HG02885 (cell line): Measurements from ENCODE around the gene BICD2.
"Not testable (repeated sequence)": the region's sequence is repeated elsewhere in the genome, so short reads cannot be mapped to it uniquely, and the experiment has no call there.

Source experiments
- ATAC-seq: cut with Tn5 transposase; IDR thresholded peaks from one replicate; pipeline ENCODE4 v1.9.1; 2021; ENCODE audit warnings: mild to moderate bottlenecking; ENCODE audit not compliant: unreplicated experiment, poor library complexity

The BICD2 gene

DNA sequence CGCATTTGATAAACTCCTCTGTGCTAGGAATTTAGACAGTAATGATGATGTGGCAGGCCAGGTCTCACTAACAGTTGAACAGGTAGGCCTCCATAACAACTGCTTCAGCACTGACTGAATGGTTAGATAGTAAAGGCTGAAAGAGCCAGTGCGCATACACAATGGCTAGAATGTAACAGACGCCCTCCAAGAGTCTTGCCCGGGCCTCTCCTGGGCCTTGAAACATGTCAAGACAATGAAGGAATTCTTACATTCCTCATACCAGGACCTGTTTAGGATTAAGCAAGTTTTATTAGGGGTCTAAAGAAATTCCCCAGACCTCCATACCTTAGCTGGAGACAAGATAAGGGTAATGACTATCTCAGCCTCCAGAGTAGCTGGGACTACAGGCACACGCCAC lies 6.7 kb upstream of the BICD2 start:
- no peak for ATAC-seq

DNA sequence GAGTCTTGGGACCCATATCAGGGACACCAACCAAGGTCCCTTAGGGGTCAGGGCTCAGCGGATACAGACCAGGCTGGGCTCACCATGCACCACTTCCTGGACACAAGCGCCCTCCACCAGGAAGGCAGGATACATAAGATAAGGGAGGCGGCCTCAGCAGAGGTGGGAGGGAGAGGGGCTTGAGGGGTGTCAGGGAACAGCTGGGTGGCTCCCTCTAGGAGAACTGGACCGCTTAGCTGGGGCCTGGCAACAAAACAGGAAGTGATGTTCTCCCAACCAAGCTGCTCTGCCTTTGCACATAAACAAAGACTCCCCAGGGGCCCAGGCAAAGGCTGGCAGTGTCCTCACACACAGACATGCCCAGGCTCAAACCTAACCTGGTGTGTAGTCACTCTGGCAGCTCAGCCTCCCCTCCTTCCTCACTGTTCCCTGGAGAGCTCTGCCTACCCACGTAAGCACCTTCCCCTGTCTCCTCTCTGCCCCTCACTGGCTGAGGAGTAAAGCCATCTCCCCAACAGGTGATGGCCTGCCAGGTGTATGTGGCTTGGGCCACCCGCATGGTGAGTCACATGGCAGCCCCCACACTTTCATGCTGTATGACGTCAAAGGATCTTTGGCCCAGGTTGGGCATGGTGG lies 5.8 kb upstream of the BICD2 start:
- no peak for ATAC-seq

DNA sequence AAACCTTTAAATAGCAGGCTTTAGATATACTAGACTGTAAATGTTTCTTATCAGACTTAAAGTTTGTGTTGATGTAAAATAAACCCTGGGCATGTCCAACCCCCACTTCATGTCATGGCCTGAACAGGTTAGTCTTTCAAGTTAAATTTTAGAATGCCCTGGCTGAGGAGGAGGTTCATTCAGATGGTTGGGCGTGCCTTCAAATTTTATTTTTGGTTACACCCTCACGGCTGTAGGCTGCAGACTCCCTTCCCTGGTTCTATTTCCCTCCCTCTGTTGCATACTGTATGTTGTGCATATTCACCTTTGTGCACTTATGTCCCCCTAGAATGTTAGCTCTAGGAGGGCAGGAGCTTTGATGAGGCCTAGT lies 5.3 kb upstream of the BICD2 start:
- ATAC-seq = no peak

DNA sequence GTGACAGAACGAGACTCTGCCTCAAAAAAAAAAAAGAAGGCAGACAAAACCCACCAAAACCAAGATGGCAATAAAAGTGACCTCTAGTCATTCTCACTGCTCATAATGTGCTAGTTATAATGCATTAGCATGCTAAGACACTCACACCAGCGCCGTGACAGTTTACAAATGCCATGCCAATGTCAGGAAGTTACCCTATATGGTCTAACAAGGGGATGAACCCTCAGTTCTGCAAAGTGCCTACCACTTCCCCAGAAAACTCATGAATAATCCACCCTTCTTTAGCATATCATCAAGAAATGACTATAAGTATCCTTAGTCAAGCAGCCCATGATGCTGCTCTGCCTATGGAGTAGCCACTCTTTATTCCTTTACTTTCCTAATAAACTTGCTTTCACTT lies 4.7 kb upstream of the BICD2 start:
- no peak for ATAC-seq

DNA sequence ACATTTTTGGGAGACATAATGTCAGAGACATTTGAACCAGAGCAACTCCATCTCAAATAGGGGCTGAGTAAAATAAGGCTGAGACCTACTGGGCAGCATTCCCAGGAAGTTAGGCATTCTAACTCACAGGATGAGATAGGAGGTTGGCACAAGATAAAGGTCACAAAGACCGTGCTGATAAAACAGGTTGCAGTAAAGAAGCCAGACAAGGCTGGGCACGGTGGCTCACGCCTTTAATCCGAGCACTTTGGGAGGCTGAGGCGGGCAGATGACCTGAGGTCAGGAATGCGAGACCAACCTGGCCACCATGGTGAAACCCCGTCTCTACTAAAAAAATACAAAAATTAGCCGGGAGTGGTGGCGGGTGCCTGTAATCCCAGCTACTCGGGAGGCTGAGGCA lies 4.2 kb upstream of the BICD2 start:
- ATAC-seq = not testable (repeated sequence)

DNA sequence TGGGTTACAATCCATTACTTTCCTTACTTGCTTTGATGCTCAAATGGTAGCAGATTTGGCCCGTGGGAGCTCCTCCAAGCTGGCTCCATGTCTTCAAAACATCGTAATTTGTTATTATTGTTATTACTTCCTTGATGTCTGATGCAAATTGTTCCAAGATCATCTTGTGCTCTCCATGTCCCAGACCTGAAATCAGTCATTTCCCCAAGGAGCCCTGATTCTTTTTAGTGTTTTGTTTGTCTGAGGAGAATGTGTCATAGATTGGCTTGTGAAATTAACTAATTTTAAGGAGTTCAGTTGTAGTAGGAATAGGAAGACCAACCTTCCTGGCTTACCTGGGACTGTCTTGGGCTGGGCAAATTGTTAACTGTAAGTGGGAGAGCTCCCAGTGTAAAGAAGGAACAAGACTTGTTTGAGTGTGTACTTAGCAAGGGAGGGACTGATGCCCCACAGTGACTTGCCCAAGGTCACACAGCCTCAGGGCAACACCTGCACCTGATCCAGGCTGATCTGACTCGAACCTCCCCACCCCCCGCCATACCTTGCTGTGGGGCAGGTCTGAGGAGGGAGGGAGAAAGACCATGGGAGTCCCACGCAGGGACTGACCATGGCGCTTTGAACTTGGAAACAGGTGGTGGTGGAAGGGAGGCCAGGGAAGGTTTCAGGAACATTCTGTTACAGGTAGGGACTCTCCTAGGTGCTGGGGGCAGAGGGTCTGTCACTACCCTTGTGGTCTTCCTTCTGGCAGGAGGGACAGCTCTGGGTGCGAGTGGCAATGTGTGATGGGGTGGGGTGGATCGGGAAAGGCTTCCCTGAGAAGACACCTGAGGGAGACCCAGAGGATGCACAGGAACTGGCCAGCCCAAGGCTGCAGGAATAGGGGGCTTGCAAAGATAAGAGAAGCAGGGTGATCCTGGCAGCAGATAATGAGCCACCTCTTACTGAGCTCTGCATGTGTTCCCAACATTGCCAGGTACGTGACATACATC lies 2.7 kb upstream of the BICD2 start:
- ATAC-seq = no peak

DNA sequence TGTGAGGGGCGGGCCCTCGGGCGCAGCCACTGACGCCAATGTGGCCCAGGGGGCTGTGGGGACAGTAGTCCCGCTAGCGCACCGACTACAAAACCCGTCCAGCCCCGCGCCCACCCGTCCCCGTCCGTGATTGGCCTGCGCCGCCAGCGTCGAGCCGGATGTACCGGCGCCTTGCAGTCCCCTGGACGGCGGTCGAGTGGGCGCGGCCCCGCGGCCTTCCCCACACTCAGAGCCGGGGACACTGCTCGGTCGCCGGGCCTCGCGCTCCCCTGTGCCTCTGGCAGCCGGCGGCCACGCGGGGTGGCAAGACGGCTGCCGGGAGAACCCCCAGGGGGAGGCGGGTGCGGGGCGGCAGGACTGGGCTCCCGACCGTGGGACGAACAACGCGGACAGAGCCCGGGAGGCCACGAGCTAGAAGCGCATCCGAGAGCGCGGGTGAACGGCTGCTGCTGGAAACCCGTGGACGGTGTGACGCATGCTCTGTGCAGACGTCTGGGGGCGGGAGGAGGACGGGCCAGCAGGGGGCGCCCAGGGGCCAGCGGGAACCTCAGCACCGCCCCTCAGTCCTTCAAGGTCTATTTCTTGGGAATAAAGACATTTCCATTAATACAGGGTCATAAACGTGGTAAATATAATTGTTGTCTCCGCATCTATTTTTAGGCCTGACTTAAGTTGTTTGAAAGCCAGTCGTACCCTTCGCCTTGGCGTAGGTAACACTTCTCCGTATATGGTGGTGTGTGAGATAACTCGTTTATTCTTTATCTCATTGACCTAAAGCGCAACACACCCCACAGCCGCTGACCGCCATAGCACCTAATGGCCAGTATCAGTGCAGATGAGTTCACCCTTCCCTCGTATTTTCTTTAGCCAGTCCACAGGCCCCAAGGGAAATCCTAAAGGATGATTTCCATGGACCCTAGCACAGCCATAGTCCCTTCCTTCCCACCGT lies 629 bp upstream of the BICD2 start:
- peak; percentile 59 for ATAC-seq

DNA sequence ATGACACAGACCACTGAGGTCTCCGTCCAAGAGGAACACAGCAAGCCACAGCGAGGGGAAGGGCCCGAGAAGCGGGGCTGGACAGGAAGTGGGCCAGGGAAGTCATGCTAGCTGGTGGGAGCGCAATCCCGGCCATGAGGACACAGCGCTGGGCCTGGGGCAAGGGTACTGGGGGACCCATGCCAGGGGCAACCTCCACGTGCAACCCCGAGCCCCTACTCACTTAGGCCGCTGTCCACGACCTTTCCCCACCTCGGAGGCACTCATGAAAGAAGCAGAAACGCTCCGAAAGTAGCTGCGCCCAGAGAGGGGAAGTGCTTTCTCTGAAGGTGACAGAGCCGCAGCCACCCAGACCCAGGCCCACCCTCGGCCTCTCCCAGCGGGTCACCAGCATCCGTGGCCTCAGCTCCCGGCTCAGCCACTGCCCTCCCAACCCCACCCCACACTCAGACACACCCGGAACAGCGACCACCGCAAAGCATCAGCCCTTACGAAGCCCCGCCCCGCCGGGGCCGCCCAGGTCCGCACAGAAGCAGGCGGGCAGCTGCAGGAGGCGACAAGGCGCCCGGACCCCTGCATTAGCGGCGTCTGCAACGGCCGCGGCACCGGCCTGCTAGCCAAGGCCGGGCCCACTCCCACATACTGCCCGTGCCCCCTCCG lies 782 bp downstream of the BICD2 start:
- no peak for ATAC-seq

DNA sequence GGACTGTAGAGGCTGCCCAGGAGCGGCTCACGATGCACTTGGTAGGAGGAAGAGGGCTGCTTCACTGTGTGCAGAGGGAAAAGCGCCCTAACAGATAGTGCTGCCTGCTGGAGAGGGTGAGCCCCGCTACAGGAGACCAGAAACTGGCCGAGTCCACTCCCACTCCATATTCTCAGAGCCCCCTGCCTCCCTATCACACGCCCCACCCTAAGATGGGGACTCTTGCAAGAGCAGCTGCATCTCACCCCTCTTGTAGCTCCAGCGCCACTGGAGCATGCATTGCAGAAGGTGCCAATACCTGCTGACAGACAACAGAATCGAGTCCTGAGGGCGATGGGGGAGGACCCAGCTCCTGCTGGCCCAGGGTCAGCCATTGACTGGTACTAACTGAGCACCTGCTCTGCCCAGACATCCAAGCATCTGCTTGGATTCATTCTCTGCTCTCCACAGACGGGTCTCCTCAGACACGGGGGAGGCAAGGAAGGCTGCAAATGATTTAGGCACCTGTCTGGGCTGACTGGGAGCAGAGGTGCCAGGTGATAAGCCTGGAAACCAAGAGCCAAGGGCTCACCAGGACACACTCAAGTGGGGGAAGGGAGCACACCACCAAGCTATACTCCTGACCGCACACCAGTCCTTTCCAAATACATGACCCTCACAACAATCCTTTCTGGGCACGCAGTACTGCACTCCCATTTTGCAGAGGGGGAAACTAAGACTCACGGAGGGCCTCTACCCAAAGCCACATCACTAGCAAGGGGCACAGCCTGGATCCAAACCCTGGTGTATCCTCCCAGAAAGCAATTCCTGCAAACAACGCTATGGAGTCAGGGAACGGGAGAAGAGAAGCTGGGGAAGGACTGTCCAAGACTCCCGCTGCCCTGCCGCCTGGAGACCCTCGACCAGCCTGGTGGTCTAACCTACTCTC lies 1.6 kb downstream of the BICD2 start:
- no peak for ATAC-seq

DNA sequence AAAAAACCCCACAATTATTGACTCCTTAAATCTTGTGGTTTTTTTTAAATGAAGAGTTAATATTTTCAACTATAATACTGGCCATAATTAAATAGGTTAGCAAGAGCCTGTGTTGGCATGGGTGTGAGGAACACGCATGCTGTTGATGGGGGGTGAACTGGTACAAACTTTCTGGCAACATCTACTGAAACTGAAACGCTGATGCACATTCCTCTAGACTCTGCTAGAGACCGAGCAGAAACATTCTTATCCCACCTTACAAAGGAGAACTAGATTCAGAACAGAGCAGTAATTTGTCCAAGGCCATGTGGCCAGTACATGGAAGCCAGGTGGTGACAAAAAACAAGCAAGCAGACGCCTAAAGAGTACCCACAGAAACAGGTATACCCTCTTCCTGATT lies 2.4 kb downstream of the BICD2 start:
- no peak for ATAC-seq

DNA sequence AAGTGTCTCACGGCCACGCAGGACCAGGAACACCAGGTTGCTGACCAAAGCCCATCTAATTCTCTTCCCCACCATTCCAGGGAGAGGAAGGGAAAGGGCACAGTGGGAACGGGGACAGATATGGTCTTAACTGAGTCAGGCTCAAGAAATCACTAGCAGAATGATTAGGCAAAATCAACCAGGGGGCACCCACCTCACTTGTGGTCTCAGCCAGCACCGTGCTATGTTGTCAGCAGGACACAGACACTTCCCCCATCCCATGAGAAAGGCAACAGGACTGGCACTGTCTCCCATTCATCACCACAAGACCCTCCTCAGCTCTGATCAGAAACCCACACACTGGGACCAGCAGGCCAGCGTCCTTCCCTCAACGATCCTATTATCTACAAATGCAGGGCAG lies 2.9 kb downstream of the BICD2 start:
- no peak for ATAC-seq

DNA sequence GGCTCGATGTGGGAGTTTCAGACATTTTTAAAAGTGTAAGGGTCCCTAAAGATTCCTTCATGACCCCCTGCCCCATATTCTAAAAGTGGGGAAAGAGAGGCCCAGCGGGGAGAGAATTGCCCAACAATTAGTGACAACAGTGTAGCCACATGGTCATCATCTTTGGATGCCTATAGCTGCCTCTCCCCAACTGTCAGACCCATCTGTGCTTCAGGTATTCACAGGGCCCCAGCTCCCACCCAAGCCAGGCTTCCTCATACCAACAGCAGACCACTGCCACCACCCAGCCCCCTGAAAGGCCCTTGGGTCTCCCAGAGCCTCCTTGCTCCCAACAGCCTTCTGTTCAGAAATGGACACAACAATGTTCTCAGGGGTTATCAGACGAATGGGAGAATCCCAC lies 4.1 kb downstream of the BICD2 start:
- no peak for ATAC-seq

DNA sequence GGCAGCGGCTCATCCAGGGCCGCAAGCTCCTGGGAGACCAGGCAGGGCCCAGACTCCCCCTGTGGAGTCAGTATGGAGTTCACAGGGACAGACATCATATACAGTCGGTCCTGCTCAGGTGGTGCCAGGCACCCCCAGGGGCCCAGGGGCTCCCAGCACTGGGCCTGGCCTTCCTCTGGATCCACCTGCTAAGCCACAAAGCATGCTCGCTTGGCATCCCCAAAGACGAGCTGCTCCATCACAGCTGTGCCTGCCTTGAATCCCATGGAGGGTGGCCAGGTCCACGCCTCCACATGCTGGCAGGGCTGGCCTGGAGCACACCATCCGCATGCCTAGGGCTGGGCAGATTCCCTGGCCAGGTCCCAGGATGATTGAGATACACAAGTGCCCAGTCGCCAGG lies 4.6 kb downstream of the BICD2 start:
- ATAC-seq = no peak

DNA sequence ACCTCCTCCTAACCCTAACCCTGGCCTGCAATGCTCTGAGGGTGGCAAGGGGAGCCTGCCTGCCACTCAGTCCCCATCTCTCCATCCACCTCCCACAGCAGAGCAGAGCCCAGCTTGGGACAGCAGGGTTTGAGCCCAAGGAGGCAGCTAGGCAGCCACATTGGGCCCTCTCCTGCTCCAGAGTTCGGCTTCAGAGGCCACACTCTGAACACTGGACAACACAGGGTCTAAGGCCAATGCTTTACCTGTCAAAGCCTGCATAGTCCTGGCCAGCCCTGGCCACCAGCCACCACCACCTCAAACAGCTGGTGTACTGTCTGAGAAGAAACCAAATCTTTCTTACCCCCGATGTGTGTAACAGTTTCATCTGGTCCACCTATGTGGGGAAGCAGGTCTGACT lies 5.2 kb downstream of the BICD2 start:
- no peak for ATAC-seq

DNA sequence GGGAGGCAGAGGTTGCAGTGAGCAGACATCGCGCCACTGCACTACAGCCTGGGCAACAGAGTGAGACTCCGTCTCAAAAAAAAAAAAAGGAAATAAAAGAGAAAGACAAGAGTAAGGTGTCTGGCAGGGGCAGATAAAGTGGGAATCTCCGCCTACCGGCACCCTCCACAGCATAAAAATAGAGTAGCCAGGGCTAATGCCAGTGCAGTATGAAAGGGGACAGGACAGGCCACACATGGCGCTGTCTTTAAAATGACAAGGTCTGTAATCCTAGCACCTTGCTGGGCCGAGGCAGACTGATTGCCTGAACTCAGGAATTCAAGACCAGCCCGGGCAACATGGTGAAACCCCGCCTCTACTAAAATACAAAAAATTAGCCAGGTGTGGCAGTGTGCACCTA lies 7.8 kb downstream of the BICD2 start:
- no peak for ATAC-seq

DNA sequence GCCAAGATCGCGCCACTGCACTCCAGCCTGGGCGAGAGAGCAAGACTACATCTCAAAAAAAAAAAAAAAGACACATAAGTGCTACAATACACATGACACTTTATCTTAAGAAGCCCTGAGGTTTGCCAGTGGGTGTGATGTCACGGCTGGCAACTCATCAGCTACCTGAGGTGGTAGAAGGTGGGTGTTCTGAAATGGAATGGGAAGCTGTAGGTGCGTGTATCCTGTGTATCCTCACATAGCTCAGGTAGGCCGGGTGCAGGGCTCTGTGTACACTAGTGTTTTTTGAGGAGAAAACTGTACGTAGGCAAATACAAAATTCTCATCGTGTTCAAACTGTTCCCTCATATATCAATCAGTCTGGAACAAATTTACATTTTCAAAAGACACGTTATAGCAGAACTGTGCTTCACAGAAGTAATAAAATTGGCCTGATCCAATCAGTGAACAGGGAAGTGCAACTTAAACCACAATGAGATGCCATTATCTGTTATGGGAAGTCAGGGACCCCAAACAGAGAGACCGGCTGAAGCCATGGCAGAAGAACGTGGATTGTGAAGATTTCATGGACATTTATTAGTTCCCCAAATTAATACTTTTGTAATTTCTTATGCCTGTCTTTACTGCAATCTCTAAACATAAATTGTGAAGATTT lies 10.4 kb downstream of the BICD2 start:
- no peak for ATAC-seq

DNA sequence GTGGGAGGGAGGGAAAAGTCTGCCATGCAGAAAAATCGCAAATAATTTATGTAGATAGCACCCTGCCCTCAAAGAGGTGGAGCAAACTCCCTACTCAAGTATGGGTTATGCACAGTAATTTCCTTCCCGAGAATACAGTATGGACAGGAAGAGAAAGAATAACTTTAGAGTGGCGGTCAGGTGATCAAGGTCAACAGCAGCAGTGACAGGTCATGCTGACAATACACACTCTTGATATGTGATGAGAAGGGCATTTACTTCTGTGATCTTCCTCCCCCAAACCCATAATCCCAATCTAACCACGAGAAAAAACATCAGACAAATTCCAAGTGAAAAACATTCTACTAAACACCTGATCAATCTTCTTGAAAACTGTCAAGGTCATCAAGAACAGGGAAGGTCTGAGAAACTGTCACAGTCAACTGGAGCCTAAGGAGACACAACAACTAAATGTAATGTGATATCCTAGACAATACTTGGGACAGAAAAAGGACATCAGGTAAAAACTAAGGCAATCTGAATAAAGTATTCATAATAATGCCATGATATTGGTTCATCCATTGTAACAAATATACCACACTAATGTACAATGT lies 11.7 kb downstream of the BICD2 start:
- ATAC-seq = no peak

DNA sequence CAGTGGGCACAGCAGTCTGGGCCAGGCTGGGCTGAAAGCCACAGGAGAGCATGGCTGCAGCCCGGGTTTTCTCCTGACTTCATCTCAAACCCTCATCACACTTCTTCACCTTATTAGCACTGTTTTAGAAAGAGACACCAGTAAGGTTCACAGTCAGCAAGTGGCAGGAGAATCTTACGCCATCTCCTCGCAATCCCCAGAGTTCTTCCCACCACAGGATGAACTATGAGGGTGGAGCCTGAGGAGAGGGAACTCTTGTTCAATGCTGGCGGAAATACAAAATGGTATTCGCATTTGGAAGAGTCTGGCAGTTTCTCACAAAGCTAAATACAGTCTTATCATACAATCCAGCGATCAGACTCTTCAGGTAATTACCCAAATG lies 14.7 kb downstream of the BICD2 start:
- ATAC-seq = no peak
